Measurements from ENCODE around the gene MEPCE.
"Not testable (repeated sequence)": the region's sequence is repeated elsewhere in the genome, so short reads cannot be mapped to it uniquely, and the experiment has no call there.

Gene MEPCE

GRCh38 chr7:100434297-100435144 is 4.9 kb downstream of the MEPCE start:
- H3K4me3 ChIP-seq (ENCODE audit: low read depth, low read length), result peak overlapping the region; percentile 85
- no peak overlapping the region for H3K9ac ChIP-seq (ENCODE audit: low read depth, low read length)
- peak overlapping the region; percentile 94 for H3K27ac ChIP-seq (ENCODE audit: low read depth, low read length)
- peaks cover 42% of the 10 kb centered on the region for H3K36me3 ChIP-seq (ENCODE audit: control insufficient read depth, insufficient read depth, low read length)
- H3K4me1 ChIP-seq (ENCODE audit: control insufficient read depth, insufficient read depth, low read length), result peaks cover 14% of the 10 kb centered on the region
- no peaks in the 10 kb centered on the region for H3K27me3 ChIP-seq (ENCODE audit: control insufficient read depth, insufficient read depth, low read length)
- no peaks in the 10 kb centered on the region for H3K9me3 ChIP-seq (ENCODE audit: control insufficient read depth, insufficient read depth, low read length)

- H3K27ac ChIP-seq (ENCODE audit: low read depth, low read length), result peak overlapping the region; percentile 94
- peaks cover 42% of the 10 kb centered on the region for H3K36me3 ChIP-seq (ENCODE audit: control insufficient read depth, insufficient read depth, low read length)
- H3K4me3 ChIP-seq (ENCODE audit: low read depth, low read length), result peak overlapping the region; percentile 85
- no peaks in the 10 kb centered on the region for H3K27me3 ChIP-seq (ENCODE audit: control insufficient read depth, insufficient read depth, low read length)
- peaks cover 11% of the 10 kb centered on the region for H3K4me1 ChIP-seq (ENCODE audit: control insufficient read depth, insufficient read depth, low read length)
- H3K9ac ChIP-seq (ENCODE audit: low read depth, low read length), result peak overlapping the region; percentile 90
- H3K9me3 ChIP-seq (ENCODE audit: control insufficient read depth, insufficient read depth, low read length), result no peaks in the 10 kb centered on the region
These were observed 6.0 kb downstream of the MEPCE start for GRCh38 chr7:100435401-100436304.

DNA sequence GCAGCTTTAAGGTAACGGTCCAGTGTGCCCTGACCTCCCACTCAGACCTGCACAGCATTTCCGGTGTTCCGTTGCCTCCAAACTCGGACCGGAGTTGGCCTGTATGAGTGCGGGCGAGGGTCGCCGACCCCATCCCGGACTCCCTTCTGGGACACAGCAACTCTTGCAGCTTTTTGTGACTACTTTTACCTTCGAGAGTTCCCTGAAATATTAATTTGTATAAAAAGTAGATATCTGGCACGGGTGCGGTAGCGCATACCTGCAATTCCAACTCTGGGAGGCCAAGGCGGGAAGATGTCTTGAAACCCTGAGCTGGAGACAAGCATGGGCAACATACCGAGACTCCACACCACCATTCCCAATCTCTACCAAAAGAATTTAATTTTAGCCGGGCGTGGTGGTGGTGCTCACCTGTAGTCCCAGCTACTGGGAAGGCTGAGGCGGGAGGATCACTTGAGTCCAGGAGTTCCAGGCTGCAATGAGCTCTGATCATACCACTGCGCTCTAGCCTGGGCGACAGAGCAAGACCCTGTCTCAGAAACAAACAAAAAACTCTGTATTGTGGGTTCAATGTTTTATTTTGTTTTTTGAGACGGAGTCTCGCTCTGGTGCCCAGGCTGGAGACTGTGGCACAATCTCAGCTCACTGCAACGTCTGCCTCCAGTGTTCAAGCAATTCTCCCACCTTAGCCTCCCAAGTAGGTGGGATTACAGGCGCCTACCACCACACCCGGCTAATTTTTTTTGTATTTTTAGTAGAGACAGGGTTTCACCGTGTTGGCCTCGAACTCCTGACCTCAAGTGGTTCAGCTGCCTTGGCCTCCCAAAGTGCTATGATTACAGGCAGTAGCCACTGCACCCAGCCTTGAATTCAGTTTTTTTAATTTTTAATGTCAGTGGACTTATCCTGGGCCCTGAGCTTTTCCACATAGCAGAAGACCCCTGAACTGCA is 7.8 kb downstream of the MEPCE start:
- Histone ChIP-seq H3K27me3 (ENCODE audit: control insufficient read depth, insufficient read depth, low read length) (no peaks in the 10 kb centered on the region), H3K9ac (ENCODE audit: low read depth, low read length) (no peak overlapping the region), H3K36me3 (ENCODE audit: control insufficient read depth, insufficient read depth, low read length) (peaks cover 25% of the 10 kb centered on the region), H3K27ac (ENCODE audit: low read depth, low read length) (no peak overlapping the region), H3K9me3 (ENCODE audit: control insufficient read depth, insufficient read depth, low read length) (no peaks in the 10 kb centered on the region), H3K4me1 (ENCODE audit: control insufficient read depth, insufficient read depth, low read length) (no peaks in the 10 kb centered on the region), H3K4me3 (ENCODE audit: low read depth, low read length) (no peak overlapping the region)

GRCh38 chr7:100438172-100438571 is 8.5 kb downstream of the MEPCE start:
- Histone ChIP-seq H3K4me1 (ENCODE audit: control insufficient read depth, insufficient read depth, low read length) (no peaks in the 10 kb centered on the region), H3K9me3 (ENCODE audit: control insufficient read depth, insufficient read depth, low read length) (no peaks in the 10 kb centered on the region), H3K27ac (ENCODE audit: low read depth, low read length) (no peak overlapping the region), H3K36me3 (ENCODE audit: control insufficient read depth, insufficient read depth, low read length) (peaks cover 18% of the 10 kb centered on the region), H3K4me3 (ENCODE audit: low read depth, low read length) (no peak overlapping the region), H3K27me3 (ENCODE audit: control insufficient read depth, insufficient read depth, low read length) (no peaks in the 10 kb centered on the region), H3K9ac (ENCODE audit: low read depth, low read length) (no peak overlapping the region)

DNA sequence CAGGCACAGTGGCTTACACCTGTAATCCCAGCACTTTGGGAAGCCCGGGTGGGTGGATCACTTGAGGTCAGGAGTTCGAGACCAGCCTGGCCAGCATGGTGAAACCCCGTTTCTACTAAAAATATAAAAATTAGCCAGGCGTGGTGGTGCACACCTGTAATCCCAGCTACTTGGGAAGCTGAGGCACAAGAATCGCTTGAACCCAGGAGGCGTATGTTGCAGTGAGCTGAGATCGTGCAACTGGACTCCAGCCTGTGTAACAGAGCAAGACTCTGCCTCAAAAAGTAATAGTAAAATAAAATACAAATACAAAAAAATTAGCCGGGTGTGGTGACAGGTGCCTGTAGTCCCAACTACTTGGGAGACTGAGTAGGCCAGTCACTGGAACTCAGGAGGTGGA is 9.1 kb downstream of the MEPCE start:
- H3K27me3 ChIP-seq (ENCODE audit: control insufficient read depth, insufficient read depth, low read length); H3K27ac ChIP-seq (ENCODE audit: low read depth, low read length): not testable (repeated sequence)

DNA sequence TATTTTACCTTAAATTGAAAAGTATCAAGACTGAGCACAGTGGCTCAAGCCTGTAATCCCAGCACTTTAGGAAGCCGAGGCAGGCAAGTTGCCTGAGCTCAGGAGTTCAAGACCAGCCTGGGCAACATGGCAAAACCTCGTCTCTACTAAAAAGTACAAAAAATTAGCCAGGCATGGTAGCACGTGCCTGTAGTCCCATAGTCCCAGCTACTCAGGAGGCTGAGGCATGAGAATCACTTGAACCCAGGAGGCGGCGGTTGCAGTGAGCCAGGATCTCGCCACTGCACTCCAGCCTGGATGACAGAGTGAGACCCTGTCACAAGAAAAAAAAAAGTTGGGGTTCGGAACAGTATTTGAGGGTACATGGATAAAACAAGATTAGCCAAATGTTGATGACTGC is 9.6 kb downstream of the MEPCE start:
- not testable (repeated sequence) for H3K27ac ChIP-seq (ENCODE audit: low read depth, low read length); H3K4me1 ChIP-seq (ENCODE audit: control insufficient read depth, insufficient read depth, low read length); H3K36me3 ChIP-seq (ENCODE audit: control insufficient read depth, insufficient read depth, low read length); H3K27me3 ChIP-seq (ENCODE audit: control insufficient read depth, insufficient read depth, low read length); H3K9ac ChIP-seq (ENCODE audit: low read depth, low read length); H3K4me3 ChIP-seq (ENCODE audit: low read depth, low read length); H3K9me3 ChIP-seq (ENCODE audit: control insufficient read depth, insufficient read depth, low read length)

More for the DNA sequence above, 9.1 kb downstream of the MEPCE start:
- not testable (repeated sequence) for H3K9ac ChIP-seq (ENCODE audit: low read depth, low read length); H3K4me3 ChIP-seq (ENCODE audit: low read depth, low read length); H3K4me1 ChIP-seq (ENCODE audit: control insufficient read depth, insufficient read depth, low read length); H3K9me3 ChIP-seq (ENCODE audit: control insufficient read depth, insufficient read depth, low read length)
- H3K36me3 ChIP-seq (ENCODE audit: control insufficient read depth, insufficient read depth, low read length), result peaks cover 12% of the 10 kb centered on the region

DNA sequence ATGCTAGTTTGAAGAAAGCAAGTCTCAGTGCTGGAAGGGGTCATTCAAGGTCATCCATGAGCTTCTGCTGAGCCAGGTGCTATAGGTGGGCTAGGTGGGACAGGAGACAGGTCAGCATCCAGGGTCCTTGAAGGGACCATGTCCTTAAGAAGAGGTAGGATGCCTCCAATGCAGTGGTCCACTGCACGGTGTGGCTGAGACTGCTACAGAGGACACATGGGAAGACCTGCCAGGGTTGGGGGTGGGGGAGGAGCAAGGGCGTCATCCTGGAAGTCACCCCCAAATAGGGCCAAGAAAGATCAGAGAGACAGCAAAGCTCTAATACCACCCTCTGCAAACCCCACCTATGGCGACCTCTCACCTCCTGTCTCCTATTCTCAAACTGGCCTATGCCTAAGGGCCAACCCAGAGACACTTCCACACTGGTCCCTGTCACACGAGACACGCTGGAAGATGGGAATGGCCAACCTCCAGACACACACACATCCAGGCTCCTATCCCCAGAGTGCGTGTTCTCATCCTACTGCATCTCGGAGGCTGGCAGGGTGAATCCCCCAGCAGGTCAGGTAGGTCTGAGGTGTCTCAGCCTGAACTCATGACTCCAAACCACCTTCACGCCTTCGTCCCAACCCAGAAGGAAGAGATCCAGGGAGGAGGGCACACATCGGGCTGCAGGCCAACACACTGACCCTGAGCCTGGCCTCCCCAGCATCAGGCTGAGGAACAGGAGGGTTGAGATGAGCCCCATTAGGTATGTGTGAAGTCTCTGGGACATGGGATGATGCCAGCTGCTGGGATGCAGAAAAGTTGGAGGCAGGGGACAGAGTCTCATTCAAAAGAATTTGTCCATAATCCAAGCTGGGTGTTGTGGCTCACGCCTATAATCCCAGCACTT is 12.3 kb downstream of the MEPCE start:
- H3K4me3 ChIP-seq (ENCODE audit: low read depth, low read length), result no peak overlapping the region
- H3K9ac ChIP-seq (ENCODE audit: low read depth, low read length), result no peak overlapping the region
- H3K4me1 ChIP-seq (ENCODE audit: control insufficient read depth, insufficient read depth, low read length), result no peaks in the 10 kb centered on the region
- H3K9me3 ChIP-seq (ENCODE audit: control insufficient read depth, insufficient read depth, low read length), result no peaks in the 10 kb centered on the region
- no peak overlapping the region for H3K27ac ChIP-seq (ENCODE audit: low read depth, low read length)
- H3K36me3 ChIP-seq (ENCODE audit: control insufficient read depth, insufficient read depth, low read length), result no peaks in the 10 kb centered on the region
- H3K27me3 ChIP-seq (ENCODE audit: control insufficient read depth, insufficient read depth, low read length), result no peaks in the 10 kb centered on the region

DNA sequence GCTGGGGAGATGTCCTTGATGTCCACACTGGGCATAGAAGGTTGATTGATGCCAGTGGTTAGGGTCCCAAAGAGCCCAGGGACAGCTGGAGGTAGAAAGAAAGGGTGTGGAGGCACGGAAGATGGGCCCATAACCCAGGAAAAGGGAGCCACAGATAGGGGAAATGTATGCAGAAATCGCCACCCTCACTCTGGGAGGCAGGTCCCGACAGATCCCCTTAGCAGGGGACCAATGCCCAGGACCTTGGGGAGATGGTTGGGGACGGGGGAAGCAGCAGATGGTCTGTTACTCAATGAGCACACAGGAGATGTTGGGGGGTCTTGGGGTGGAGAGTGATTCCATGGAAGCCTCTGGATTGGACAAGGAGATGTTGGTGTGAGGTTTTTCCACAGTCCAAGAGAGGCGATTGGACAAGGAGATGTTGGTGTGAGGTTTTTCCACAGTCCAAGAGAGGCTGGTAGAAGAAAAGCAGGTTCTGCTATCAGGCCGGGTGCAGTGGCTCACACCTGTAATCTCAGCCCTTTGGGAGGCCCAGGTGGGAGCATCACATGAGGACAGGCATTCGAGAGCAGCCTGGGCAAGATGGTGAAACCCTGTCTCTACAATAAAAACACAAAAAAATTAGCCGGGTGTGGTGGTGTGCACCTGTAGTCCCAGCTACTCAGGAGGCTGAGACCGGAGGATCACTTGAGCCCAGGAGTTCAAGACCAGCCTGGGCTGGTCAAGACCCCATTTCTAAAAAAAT is 13.6 kb downstream of the MEPCE start:
- H3K4me3 ChIP-seq (ENCODE audit: low read depth, low read length), result no peak overlapping the region
- no peaks in the 10 kb centered on the region for H3K4me1 ChIP-seq (ENCODE audit: control insufficient read depth, insufficient read depth, low read length)
- H3K36me3 ChIP-seq (ENCODE audit: control insufficient read depth, insufficient read depth, low read length), result no peaks in the 10 kb centered on the region
- no peaks in the 10 kb centered on the region for H3K27me3 ChIP-seq (ENCODE audit: control insufficient read depth, insufficient read depth, low read length)
- H3K27ac ChIP-seq (ENCODE audit: low read depth, low read length), result no peak overlapping the region
- H3K9ac ChIP-seq (ENCODE audit: low read depth, low read length), result no peak overlapping the region
- H3K9me3 ChIP-seq (ENCODE audit: control insufficient read depth, insufficient read depth, low read length), result no peaks in the 10 kb centered on the region

DNA sequence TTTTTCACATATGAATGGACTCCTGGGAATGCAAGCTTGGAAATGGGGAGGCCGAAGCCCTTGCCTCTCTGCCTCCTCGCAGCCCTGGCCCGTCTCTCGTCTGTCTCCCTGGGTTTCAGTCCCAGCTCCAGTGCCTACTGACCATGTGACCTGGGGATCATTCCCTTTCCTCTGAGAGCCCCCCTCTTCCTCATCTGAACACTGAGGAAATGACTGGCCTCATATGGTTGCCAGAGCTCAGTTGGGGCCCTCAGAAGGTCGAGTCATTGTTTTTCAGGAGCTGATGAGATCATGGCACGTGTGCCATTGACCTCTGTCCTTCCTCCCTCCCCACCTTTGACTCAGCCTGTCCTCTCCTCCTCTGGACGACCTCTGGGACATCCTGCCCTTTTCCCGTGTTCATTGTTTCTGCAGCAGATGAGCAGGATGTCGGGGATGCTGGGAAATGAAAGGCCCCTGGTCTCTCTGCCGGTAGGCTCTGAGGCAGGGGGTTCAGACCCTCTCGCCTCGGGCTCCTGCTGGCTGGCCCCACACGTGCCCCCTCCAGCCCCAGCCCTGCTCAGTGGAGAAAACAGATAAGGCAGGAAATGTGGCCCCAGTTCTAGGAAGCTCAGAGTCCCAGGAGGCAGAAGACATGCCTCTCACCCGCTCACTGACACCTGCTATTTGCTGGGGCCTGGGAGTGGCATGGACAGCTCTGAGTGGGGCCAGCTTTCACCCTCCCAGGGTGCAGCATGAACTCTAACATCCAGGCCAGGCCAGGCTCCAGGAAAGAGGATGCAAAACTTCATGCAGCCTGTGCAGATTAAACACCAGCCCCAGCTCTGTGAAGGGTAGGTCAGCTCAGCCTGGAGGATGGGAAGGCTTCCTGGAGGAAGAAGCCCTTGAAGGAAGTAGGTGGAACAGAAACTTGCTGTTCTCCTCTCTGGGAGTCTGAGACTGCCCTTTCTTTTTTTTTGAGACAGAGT is 15.0 kb downstream of the MEPCE start:
- Histone ChIP-seq H3K9ac (ENCODE audit: low read depth, low read length) (no peak overlapping the region; the same call in 1 of the 2 replicates), H3K4me1 (ENCODE audit: control insufficient read depth, insufficient read depth, low read length) (no peaks in the 10 kb centered on the region), H3K9me3 (ENCODE audit: control insufficient read depth, insufficient read depth, low read length) (no peaks in the 10 kb centered on the region), H3K36me3 (ENCODE audit: control insufficient read depth, insufficient read depth, low read length) (no peaks in the 10 kb centered on the region), H3K27ac (ENCODE audit: low read depth, low read length) (peak overlapping the region; percentile 42), H3K4me3 (ENCODE audit: low read depth, low read length) (no peak overlapping the region), H3K27me3 (ENCODE audit: control insufficient read depth, insufficient read depth, low read length) (no peaks in the 10 kb centered on the region)

Data from HUES48 (cell line).